ENCODE results near the gene CMPK2. TPM values are rescaled to one million over a fixed set of nuclear protein-coding genes. Genes with fewer than 3 reads are reported as not detected.
A peak's percentile ranks its signal among the peaks of the same experiment; 100 is the strongest.

CMPK2 gene
- total and polyA plus RNA-seq, 10 of the 15 experiments (the other 5 are each of a cell fraction or from before 2014, with no cell fraction given): 0.50 to 5.6 (median 3.2) TPM

DNA sequence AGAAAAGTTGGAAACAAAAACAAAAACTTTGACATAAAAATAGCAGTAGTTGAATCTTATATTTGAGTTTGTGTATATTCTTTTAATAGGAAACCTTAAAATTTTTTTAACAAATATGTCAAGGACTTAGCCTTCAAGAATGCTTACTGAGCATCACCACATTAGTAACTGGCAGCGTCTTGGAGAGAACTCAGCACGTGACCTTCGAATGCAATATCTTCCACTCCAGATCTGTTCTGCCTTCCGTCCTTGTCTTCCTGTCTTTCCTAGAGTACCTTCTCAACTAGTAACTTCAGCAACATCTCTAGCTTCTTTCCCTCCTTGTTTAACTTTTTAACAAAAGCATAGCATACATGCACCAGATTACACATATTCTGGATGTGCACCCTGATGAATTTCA, 12.8 kb upstream of the CMPK2 start:
- CTCF ChIA-PET: interaction anchor here (1.6 to 4.4 kb wide), 3 partner anchors 13 to 38 kb away, joined by 6 to 31 read pairs (median 16); partner anchors contain the start of gene CMPK2
- H2AFZ ChIP-seq (ENCODE audit: control insufficient read depth, low read depth, low read length): no peak overlapping the region
- in situ Hi-C loops (cut with MboI): no loop called here
- TF ChIP-seq BRCA1 (IDR thresholded peaks at IDR 0.05; ENCODE audit: low read depth, low read length) (no peak), MEF2B (IDR thresholded peaks at IDR 0.05; ENCODE audit: partially characterized antibody, poor library complexity, severe bottlenecking) (no peak), NR2F1 (conservative IDR thresholded peaks at IDR 0.05) (no peak), RAD21 (IDR thresholded peaks at IDR 0.05; ENCODE audit: insufficient read depth, low read depth, low read length) (no peak), HDAC2 (IDR thresholded peaks at IDR 0.05) (no peak)
- no peak for ATAC-seq
- H3K27me3 ChIP-seq (replicated peaks in 1 of 2; ENCODE audit: control insufficient read depth in 2 of 2, insufficient read depth in 2 of 2, low read length in 1 of 2): peaks cover 0 to 2% of the 10 kb centered on the region in 2 experiments; a peak in 1 of 4 replicates
- H3K36me3 ChIP-seq (ENCODE audit: control insufficient read depth in 2 of 2, insufficient read depth in 2 of 2, low read length in 1 of 2): no peaks in the 10 kb centered on the region
- no peak overlapping the region for H3K27ac ChIP-seq (ENCODE audit: control insufficient read depth, insufficient read depth)
- 0 out of 3 replicates have a peak, but pooled peaks cover 2% of the 10 kb centered on the region for H3K9me3 ChIP-seq (replicated peaks; ENCODE audit: control insufficient read depth, insufficient read depth, low read length)
- FAIRE-seq: no peak
- no peak overlapping the region for H3K9ac ChIP-seq (ENCODE audit: control insufficient read depth, insufficient read depth, low read length)
- H3K4me1 ChIP-seq (ENCODE audit: control insufficient read depth, insufficient read depth, low read length): peaks cover 13% of the 10 kb centered on the region
- H3K79me2 ChIP-seq (ENCODE audit: control insufficient read depth, insufficient read depth, low read length): no peaks in the 10 kb centered on the region; the same call in 1 of the 2 replicates
- peak overlapping the region; percentile 43; the same call in 1 of the 2 replicates for H3K4me2 ChIP-seq (ENCODE audit: control insufficient read depth, insufficient read depth)
- DNase-seq (ENCODE audit: low read depth, low spot score): no peak
- POLR2A ChIA-PET: interaction anchor here (1.3 kb wide), 1 partner anchor 11 kb away, joined by 4 read pairs; no protein-coding TSS in a partner anchor
- H4K20me1 ChIP-seq (ENCODE audit: control insufficient read depth, insufficient read depth): no peaks in the 10 kb centered on the region
- RAD21 ChIA-PET (ENCODE audit: unreplicated experiment): no interaction called here
- 72% methylated on average over 4 of the region's 4 CpGs for WGBS (ENCODE audit: insufficient coverage, insufficient replicate concordance, low lambda C conversion rate, missing lambda C conversion rate)
- H3K4me3 ChIP-seq: no peak overlapping the region
- no TSS peak for BruUV-seq (replicated peaks)
- SMC1A ChIA-PET (ENCODE audit: uncharacterized antibody, unreplicated experiment): interaction anchor here (0.7 to 1.5 kb wide), 4 partner anchors 18 to 1120 kb away, joined by 3 to 4 read pairs (median 3); no protein-coding TSS in a partner anchor
- intact Hi-C loops (cut with micrococcal nuclease; ENCODE audit: unreplicated experiment): no loop called here

Data from GM12878 (cell line).